HG03575 (cell line): ENCODE data around the gene OSGEPL1.
"Not testable (repeated sequence)": the region's sequence is repeated elsewhere in the genome, so short reads cannot be mapped to it uniquely, and the experiment has no call there.

ENCODE experiments used
- ATAC-seq: cut with Tn5 transposase; IDR thresholded peaks from one replicate; pipeline ENCODE4 v1.9.1; 2021; ENCODE audit not compliant: unreplicated experiment, insufficient number of reproducible peaks, low FRiP score; ENCODE audit errors: extremely low read depth

The OSGEPL1 gene

GRCh38 chr2:189756311-189756952 lies 6.2 kb downstream of the OSGEPL1 start:
- ATAC-seq: no peak

GRCh38 chr2:189751080-189751658 lies 11.4 kb downstream of the OSGEPL1 start:
- ATAC-seq: no peak

- no peak for ATAC-seq
These were observed 33.2 kb downstream of the OSGEPL1 start for GRCh38 chr2:189729430-189729829.

GRCh38 chr2:189726849-189727248 lies 35.7 kb downstream of the OSGEPL1 start:
- ATAC-seq: no peak

- ATAC-seq: no peak
These were observed 36.3 kb downstream of the OSGEPL1 start for GRCh38 chr2:189726271-189726670.

GRCh38 chr2:189723192-189723591 lies 39.4 kb downstream of the OSGEPL1 start:
- no peak for ATAC-seq

- ATAC-seq: no peak
These were observed 43.0 kb downstream of the OSGEPL1 start for GRCh38 chr2:189719571-189719970.

GRCh38 chr2:189717593-189717992 lies 45.0 kb downstream of the OSGEPL1 start:
- not testable (repeated sequence) for ATAC-seq

GRCh38 chr2:189709501-189710221 lies 52.9 kb downstream of the OSGEPL1 start:
- ATAC-seq: no peak

- no peak for ATAC-seq
These were observed 60.5 kb downstream of the OSGEPL1 start for GRCh38 chr2:189702071-189702470.

GRCh38 chr2:189700681-189701080 lies 61.9 kb downstream of the OSGEPL1 start:
- ATAC-seq: no peak

GRCh38 chr2:189698020-189698887 lies 64.3 kb downstream of the OSGEPL1 start:
- no peak for ATAC-seq
